GM12801 (cell line): ENCODE measurements around the gene TPM3.

ENCODE experiments used
- CTCF ChIP-seq: IDR thresholded peaks from one replicate; pipeline ENCODE4 v1.5.1; 2011; ENCODE audit warnings: control low read depth; ENCODE audit not compliant: insufficient read length; ENCODE audit errors: extremely low read depth

The TPM3 gene

GRCh38 chr1:154223621-154224020, 31.7 kb upstream of the TPM3 start:
- TF ChIP-seq CTCF: no peak

- no peak for TF ChIP-seq CTCF
Observed at GRCh38 chr1:154222918-154223317, 31.0 kb upstream of the TPM3 start.

GRCh38 chr1:154222518-154222917, 30.6 kb upstream of the TPM3 start:
- TF ChIP-seq CTCF: no peak

- TF ChIP-seq CTCF: no peak
Observed at GRCh38 chr1:154221278-154222001, 29.5 kb upstream of the TPM3 start.

DNA sequence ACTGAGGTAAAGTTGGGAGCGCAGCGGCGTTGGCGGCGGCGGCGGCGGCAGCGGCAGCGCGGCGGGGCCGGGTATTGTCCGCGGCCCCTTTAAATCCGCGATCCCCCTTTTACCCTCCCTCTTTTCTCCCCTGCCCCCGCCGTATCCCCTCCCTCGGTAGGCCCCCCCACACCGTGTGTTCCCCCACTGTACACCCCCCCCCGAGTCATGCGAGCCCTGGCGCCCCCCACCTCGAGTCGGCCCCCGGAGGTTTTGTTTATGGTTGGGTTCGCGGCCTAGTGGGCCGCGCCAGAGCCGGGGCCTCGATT, 29.0 kb upstream of the TPM3 start:
- TF ChIP-seq CTCF: no peak

DNA sequence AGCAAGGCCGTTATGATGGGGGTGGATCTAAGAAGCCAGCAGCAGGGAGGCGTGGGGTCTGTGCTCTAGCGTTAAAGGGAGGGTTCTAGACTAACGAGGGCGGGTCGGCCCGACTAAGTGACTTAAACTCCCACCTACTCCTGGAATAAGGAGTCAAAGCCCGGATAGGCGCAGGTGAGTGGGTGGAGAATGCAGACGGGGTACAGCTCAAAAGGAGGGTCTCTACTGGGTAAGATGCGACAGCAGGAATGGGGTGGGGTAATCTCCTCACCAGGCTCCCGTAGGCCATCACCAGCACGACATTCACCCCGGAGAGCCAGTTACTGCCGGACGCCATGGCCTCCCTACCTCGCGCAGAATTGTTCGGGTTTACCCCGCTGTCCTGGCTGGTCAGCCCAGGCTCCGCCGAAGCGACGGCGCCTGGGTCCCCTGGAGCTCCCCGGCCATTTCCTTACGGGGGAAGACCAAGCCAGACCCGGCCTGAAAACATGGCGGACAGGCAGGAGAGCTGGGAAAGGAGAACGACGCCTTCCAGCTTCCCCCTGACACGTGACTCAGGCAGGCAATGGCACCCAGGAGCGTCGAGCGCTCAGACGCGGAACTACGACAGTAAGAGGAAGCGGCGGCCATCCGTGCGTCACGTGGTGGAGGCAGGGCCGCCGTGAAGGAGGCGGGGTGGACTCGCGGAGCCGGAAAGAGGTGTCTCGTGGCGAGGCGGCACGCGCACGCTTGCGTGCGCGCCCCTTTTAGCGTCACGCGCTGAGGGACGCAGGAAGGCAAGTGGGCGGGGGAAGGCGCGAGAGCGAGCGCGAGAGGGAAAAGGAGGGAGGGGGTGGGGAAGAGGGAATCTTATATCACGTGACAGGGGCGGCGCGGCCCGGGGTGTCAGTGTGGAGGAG, 28.4 kb upstream of the TPM3 start, which contains the start of gene UBAP2L:
Gene UBAP2L, plus strand, starts transcription at position 885 of the 899 bp plus-strand sequence. CDS start 4,169 bp downstream, outside the sequence.
- TF ChIP-seq CTCF: no peak

DNA sequence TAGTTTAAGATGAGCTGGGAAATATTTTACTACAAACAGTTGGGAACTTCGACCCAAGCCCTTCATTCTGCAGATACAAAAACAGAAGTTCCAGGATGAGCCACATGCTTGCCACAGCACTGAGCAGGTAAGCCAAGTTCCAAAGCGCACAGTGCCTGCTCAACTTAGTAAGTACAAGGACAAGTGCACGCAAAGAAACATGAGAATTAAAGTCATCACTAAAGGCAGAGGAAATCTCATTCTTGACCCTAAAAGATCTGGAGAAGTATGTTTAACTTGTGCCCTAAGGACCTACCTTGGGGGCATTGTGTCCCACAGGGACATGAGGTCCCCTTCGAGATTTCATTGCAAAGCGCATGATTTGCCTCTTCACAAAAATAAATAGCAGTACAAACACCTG, 27.6 kb upstream of the TPM3 start:
- no peak for TF ChIP-seq CTCF
